Measurements from ENCODE around the gene PTH2R.
"Not testable (repeated sequence)": the region's sequence is repeated elsewhere in the genome, so short reads cannot be mapped to it uniquely, and the experiment has no call there.

PTH2R gene

GRCh38 chr2:208396796-208397195 is 9.8 kb upstream of the PTH2R start:
- DNase-seq = not testable (repeated sequence)

- no peak for DNase-seq
Observed at GRCh38 chr2:208399201-208399600, 7.4 kb upstream of the PTH2R start.

- no peak for DNase-seq
Observed at GRCh38 chr2:208407667-208408066, 1.1 kb downstream of the PTH2R start.

GRCh38 chr2:208413931-208414330 is 7.3 kb downstream of the PTH2R start:
- DNase-seq = no peak

DNA sequence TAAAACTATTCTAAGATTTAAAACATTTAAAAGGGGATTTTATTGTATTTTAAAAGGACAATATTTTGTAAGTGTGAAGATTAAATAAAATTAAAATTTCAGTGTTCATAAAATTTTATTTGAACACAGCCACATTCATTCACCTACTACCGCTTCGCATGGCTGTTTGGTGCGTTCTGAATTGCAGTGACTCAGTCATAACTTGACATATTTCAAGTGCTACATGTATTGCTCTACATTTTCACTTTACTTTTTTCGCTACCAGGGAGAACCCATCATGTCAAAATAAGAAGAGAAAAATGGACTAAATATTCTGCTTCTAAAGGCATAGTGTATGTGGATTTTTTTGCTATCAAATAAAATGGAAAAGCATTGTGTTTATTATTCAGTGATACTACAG is 8.7 kb downstream of the PTH2R start:
- DNase-seq = no peak

- DNase-seq = no peak
Observed at GRCh38 chr2:208415897-208416296, 9.3 kb downstream of the PTH2R start.

- DNase-seq = no peak
Observed at GRCh38 chr2:208426412-208427045, 19.9 kb downstream of the PTH2R start.

DNA sequence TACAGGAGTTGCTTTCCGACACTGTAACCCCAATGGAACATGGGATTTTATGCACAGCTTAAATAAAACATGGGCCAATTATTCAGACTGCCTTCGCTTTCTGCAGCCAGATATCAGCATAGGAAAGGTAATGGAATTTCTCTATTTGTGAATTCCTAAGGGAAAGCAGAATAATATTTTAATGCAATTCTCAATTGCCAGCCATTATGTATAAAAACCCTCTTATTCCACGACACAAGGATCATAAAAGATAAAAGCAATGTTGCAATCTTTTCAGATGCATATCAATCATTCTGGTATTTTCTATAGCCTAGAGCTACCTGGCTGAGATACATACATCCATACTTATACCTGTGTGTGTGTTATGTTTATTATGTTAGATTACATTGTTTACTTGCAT is 31.2 kb downstream of the PTH2R start:
- no peak for DNase-seq

- no peak for DNase-seq
Observed at GRCh38 chr2:208440716-208441115, 34.1 kb downstream of the PTH2R start.

- no peak for DNase-seq
Observed at GRCh38 chr2:208441951-208442350, 35.4 kb downstream of the PTH2R start.

DNA sequence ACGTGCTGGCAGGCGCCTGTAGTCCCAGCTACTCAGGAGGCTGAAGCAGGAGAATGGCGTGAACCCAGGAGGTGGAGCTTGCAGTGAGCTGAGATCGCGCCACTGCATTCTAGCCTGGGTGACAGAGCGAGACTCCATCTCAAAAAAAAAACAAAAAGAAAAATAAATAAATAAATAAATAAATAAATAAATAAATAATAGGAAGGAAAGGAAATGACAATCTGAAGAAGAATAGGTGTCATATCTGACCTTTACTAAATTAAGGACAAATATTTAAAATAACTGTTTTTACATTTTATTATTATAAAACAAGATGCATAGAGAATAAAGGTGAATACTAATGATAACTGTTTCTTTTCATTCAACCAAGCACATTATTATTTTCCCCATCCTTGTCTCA is 40.9 kb downstream of the PTH2R start:
- not testable (repeated sequence) for DNase-seq

DNA sequence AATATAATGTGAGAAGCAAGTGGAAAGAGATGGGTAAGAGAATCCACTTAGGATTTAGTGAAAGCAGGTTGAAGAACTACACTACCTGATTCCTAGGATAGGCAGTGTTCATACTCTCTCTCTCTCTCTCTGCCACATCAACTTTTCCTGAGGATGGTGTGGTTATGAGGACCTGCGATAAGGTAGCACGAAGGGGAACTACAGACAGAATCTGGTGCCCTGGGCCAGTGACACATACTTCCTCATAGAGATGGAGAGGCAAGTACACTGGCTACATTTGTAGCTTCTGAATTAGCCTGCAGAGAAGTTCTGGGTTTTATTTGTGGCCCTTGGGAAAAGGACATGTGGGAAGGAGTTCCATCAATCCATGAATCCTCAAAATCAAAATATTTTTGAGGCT is 44.5 kb downstream of the PTH2R start:
- DNase-seq = no peak

GRCh38 chr2:208454861-208455260 is 48.3 kb downstream of the PTH2R start:
- no peak for DNase-seq

DNA sequence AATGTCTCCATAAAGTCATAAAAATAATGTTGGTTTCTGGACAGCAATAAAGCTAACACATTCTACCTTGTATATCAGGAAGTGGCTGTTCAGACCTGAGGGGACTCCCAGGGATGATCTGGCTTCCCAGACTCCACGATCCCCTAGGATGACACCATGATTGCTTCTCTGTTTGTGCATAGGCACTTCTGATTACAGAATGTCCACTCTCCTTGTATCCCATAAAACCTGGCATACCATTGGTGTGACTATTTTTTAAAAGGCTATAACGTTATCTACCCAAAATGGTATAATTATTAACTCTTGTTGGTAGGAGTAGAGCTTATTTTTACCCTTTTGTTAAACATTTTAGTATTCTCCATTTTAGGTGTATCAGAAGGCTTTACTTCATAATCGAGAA is 57.1 kb downstream of the PTH2R start:
- DNase-seq = no peak

DNA sequence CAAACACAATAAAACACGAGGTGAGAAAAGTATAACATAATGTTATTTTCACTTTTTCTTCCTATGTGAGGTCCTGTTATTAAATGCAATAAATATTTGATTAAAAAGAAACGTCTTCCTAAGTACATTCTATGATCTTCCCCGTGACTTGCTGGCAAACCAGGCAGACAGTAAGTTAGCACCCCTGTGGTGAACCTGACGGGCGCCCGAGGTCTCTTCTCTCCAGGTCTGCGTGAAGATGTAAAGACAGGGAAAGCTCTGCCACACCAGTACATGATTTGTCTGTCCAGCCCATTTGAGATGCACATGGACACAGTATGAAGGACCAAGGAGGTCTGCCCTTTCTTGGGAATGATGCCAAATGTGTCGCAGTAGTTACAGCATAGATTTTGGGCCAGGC is 57.6 kb downstream of the PTH2R start:
- no peak for DNase-seq

DNA sequence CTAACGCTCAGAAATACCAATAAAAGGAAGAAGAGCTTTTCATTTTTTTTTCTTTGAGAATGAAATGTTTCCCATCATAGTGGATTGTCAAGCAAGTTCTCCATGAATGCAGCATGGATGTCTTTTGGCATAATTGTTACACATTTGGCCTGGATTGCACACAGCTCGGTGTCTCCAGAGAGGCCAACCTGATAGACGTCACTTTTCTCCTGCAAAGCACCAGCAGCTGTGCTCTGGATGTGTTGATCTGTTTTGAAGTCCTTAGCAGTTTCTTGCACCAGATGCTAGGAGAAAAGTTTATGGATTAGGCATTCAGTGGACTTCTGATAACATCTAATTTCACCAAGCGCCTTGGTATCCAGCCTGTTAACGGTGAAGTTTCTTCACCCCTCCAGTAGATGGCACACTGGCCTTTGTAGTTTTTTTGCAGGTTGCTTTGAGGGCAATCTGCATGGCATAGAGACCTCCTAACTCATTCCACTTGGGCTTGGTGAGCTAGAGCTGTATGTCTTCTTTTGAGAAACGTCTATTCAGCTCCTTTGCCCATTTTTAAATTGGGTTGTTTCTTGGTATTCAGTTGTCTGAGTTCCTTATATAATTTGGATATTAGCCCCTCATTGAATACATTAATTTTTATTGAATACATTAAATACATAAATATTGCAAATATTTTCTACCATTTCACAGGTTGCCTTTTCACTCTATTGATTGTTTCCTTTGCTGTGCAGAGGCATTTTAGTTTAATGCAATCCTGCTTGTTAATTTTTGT is 59.7 kb downstream of the PTH2R start:
- no peak for DNase-seq

GRCh38 chr2:208466920-208467298 is 60.3 kb downstream of the PTH2R start:
- DNase-seq = no peak

DNA sequence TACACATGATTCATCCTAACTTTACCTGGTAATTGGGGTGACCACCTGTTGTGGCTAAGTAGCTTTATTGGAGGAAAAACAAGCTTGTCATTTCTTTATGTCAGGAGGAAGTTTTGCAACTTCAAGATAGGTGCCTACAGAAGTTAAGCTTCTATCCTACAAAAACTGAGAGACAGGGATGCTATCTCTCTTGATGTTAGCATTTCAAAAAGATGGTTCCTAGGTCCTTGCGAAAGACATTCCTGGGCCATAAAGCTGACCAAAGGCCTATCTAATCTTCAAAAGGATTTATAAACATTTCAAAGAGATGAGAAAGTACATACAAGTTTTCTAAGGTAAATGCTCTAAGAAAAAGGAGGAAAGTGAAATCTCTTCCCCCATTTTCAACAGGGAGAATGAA is 61.0 kb downstream of the PTH2R start:
- no peak for DNase-seq

GRCh38 chr2:208477741-208478140 is 71.1 kb downstream of the PTH2R start:
- no peak for DNase-seq

DNA sequence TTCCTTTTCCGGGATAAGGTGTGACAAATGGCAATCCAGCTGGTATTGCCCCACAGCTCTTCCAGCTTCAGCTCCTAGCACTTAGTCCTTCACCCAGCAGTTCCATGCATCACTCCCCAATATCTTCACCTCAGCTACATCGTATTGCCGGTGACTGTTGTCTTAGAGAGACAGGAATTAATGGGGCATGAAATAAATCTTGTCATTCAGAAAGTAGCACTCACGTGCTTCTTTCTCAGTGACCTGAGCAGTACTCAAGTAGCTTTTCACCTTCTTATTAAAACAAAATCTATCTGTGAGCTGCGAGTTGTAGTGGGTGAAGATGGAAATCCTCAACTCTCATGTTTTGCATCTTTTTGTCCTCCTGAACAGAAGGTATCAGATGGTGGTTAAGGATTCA is 72.8 kb downstream of the PTH2R start:
- no peak for DNase-seq

DNA sequence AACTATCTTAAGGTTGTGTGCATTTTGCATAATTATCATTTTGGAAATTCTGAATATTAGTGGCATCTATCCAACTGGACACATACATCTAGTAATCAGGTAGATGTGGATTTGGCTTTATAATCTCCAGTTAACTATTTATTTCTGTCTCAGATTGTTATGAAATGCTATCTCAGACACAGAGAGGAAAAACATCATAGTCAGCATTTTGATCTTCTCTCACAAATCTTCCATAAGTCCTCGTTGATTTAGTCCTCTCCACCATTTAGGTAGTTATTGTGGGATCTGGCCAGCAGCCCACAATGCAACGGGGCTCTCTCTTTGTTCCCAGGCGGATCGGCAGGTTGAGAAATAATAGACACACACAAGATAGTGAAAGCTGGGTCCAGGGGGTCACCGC is 75.4 kb downstream of the PTH2R start:
- DNase-seq = not testable (repeated sequence)

GRCh38 chr2:208482453-208483015 is 75.9 kb downstream of the PTH2R start:
- DNase-seq = not testable (repeated sequence)

DNA sequence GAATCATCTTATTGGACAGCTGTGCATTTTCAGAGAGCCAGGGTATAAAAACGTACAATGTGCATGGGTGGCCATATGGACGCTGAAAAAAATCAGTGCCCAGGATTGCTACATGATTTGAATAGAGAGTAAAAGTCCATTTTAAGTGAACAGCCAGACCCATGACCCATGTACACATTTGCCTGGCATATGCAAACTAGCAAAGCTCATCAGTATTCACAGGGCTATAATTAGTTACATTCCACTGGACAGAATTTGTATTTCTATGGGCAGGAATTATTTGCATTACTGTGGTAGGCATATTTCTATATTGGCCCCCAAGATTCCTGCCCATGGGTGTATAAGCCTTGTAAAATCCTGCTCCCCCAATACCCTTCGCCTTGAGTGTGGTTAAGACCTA is 78.8 kb downstream of the PTH2R start:
- no peak for DNase-seq
